ENCODE data around the gene CAB39L. TPM values are rescaled to one million over a fixed set of nuclear protein-coding genes. Genes with fewer than 3 reads are reported as not detected.

The CAB39L gene
- polyA plus RNA-seq (ENCODE audit: insufficient read length), result 3.7 TPM

- DNase-seq, result peak; percentile 98
These were observed at the start of gene CAB39L, which contains the start of gene SETDB2 for GRCh38 chr13:49443704-49444523. CAB39L (minus strand) TSS chr13:49444064; CDS start chr13:49382910, 61,154 bp downstream. SETDB2 (plus strand) TSS chr13:49444274; CDS start chr13:49451894, 7,620 bp downstream.

GRCh38 chr13:49488563-49488962, 44.7 kb upstream of the CAB39L start:
- DNase-seq, result no peak

- DNase-seq, result no peak
These were observed 37.9 kb upstream of the CAB39L start for GRCh38 chr13:49481788-49482187.

- DNase-seq, result no peak
These were observed 32.7 kb upstream of the CAB39L start for GRCh38 chr13:49476529-49476928.

- no peak for DNase-seq
These were observed 28.3 kb upstream of the CAB39L start for GRCh38 chr13:49472186-49472585.

- DNase-seq, result no peak
These were observed 22.5 kb upstream of the CAB39L start for GRCh38 chr13:49466292-49466838.

- DNase-seq, result no peak
These were observed 20.9 kb upstream of the CAB39L start for GRCh38 chr13:49464621-49465325.

GRCh38 chr13:49464085-49464484, 20.2 kb upstream of the CAB39L start:
- no peak for DNase-seq

- DNase-seq, result no peak
These were observed 15.7 kb upstream of the CAB39L start for GRCh38 chr13:49459580-49459979.

GRCh38 chr13:49457221-49457620, 13.4 kb upstream of the CAB39L start:
- no peak for DNase-seq

- DNase-seq, result no peak
These were observed 12.3 kb upstream of the CAB39L start for GRCh38 chr13:49456156-49456555.

GRCh38 chr13:49455007-49455398, 11.1 kb upstream of the CAB39L start:
- no peak for DNase-seq

GRCh38 chr13:49454388-49455006, 10.6 kb upstream of the CAB39L start:
- no peak for DNase-seq

GRCh38 chr13:49453465-49453864, 9.6 kb upstream of the CAB39L start:
- DNase-seq, result no peak

- DNase-seq, result no peak
These were observed 9.0 kb upstream of the CAB39L start for GRCh38 chr13:49452725-49453457.

GRCh38 chr13:49450105-49450819, 6.4 kb upstream of the CAB39L start:
- DNase-seq, result no peak

- no peak for DNase-seq
These were observed 4.9 kb upstream of the CAB39L start for GRCh38 chr13:49448753-49449152.

- no peak for DNase-seq
These were observed 2.6 kb upstream of the CAB39L start for GRCh38 chr13:49446473-49446872.

- peak; percentile 32 for DNase-seq
These were observed 896 bp upstream of the CAB39L start for GRCh38 chr13:49444524-49445395.

- no peak for DNase-seq
These were observed 534 bp downstream of the CAB39L start for GRCh38 chr13:49443357-49443703.

GRCh38 chr13:49441846-49442245, 2.0 kb downstream of the CAB39L start:
- no peak for DNase-seq
